ENCODE data around the gene SPEN. TPM values are rescaled to one million over a fixed set of nuclear protein-coding genes. Genes with fewer than 3 reads are reported as not detected.
A peak's percentile ranks its signal among the peaks of the same experiment; 100 is the strongest.

Gene SPEN
- total RNA-seq, 4 donors from 2014 or later, result 55.0 to 79.7 (median 63.8) TPM

GRCh38 chr1:15958111-15958510 lies 110.6 kb downstream of the SPEN start:
- peaks cover 8% of the 10 kb centered on the region for H3K36me3 ChIP-seq
- H3K4me3 ChIP-seq, result no peak overlapping the region
- H3K27me3 ChIP-seq, result no peaks in the 10 kb centered on the region
- no peaks in the 10 kb centered on the region for H3K9me3 ChIP-seq
- DNase-seq (ENCODE audit: low spot score in 2 of 2), result no peak
- WGBS, result 65% methylated on average over 5 of the region's 5 CpGs
- TF ChIP-seq EP300 (IDR thresholded peaks at IDR 0.05) (no peak), POLR2AphosphoS5 (IDR thresholded peaks at IDR 0.05) (no peak), POLR2A (IDR thresholded peaks at IDR 0.05) (no peak)
- TF ChIP-seq, protein P1, sequence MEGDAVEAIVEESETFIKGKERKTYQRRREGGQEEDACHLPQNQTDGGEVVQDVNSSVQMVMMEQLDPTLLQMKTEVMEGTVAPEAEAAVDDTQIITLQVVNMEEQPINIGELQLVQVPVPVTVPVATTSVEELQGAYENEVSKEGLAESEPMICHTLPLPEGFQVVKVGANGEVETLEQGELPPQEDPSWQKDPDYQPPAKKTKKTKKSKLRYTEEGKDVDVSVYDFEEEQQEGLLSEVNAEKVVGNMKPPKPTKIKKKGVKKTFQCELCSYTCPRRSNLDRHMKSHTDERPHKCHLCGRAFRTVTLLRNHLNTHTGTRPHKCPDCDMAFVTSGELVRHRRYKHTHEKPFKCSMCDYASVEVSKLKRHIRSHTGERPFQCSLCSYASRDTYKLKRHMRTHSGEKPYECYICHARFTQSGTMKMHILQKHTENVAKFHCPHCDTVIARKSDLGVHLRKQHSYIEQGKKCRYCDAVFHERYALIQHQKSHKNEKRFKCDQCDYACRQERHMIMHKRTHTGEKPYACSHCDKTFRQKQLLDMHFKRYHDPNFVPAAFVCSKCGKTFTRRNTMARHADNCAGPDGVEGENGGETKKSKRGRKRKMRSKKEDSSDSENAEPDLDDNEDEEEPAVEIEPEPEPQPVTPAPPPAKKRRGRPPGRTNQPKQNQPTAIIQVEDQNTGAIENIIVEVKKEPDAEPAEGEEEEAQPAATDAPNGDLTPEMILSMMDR (IDR thresholded peaks at IDR 0.05), result no peak
- H3K4me1 ChIP-seq, result peaks cover 32% of the 10 kb centered on the region
- no peak overlapping the region for H3K27ac ChIP-seq

- Histone ChIP-seq H3K9me3 (no peaks in the 10 kb centered on the region), H3K27ac (no peak overlapping the region), H3K4me3 (no peak overlapping the region), H3K36me3 (peaks cover 8% of the 10 kb centered on the region), H3K27me3 (no peaks in the 10 kb centered on the region), H3K4me1 (peaks cover 32% of the 10 kb centered on the region)
- no peak for DNase-seq (ENCODE audit: low spot score in 2 of 2)
- no peak for TF ChIP-seq POLR2A (IDR thresholded peaks at IDR 0.05)
Observed at GRCh38 chr1:15958793-15959192, 111.3 kb downstream of the SPEN start.

GRCh38 chr1:15959424-15959823 lies 111.9 kb downstream of the SPEN start:
- DNase-seq (ENCODE audit: low spot score in 2 of 2), result no peak
- Histone ChIP-seq H3K4me3 (no peak overlapping the region), H3K36me3 (peaks cover 8% of the 10 kb centered on the region), H3K27ac (no peak overlapping the region), H3K4me1 (peaks cover 32% of the 10 kb centered on the region), H3K9me3 (no peaks in the 10 kb centered on the region), H3K27me3 (no peaks in the 10 kb centered on the region)
- TF ChIP-seq EP300 (IDR thresholded peaks at IDR 0.05), result no peak
- TF ChIP-seq, protein P1 (IDR thresholded peaks at IDR 0.05), result no peak
- no peak for TF ChIP-seq POLR2A (IDR thresholded peaks at IDR 0.05)
- TF ChIP-seq POLR2AphosphoS5 (IDR thresholded peaks at IDR 0.05), result no peak

DNA sequence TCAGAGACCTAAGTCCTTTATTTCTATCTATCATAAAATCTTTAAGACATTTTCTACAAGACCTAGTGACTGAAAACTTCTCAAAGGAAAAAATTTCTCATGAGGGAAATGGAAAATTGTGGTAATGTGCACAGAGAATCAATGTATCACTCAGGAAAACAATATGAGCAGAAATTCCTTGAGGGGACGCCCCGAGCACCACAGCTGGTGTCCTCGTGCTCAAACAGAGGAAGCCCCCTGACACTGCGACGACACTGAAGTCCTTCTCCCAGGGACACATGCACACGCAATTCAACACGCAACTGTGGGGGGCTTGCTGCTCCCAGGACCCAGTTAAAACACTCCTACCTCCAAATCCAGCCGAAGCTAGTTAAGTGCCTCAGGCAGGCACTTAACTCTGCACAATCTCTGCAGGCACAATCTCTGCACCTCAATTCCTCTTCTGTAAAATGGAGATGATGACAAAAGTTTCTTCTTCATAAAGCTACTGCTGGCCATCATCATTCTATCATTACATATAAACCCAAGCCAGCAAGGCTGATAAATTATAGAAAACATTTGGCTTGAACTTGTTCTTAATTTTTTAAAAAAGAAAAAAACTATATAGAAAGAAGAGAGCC lies 112.4 kb downstream of the SPEN start:
- H3K4me1 ChIP-seq, result peaks cover 31% of the 10 kb centered on the region
- peaks cover 8% of the 10 kb centered on the region for H3K36me3 ChIP-seq
- no peak for TF ChIP-seq EP300 (IDR thresholded peaks at IDR 0.05)
- no peak for TF ChIP-seq POLR2A (IDR thresholded peaks at IDR 0.05)
- TF ChIP-seq, protein P1 (IDR thresholded peaks at IDR 0.05), result no peak
- TF ChIP-seq POLR2AphosphoS5 (IDR thresholded peaks at IDR 0.05), result no peak
- no peaks in the 10 kb centered on the region for H3K9me3 ChIP-seq
- H3K27me3 ChIP-seq, result no peaks in the 10 kb centered on the region
- WGBS, result 72% methylated on average over 8 of the region's 8 CpGs
- no peak overlapping the region for H3K27ac ChIP-seq
- no peak overlapping the region for H3K4me3 ChIP-seq
- DNase-seq (ENCODE audit: low spot score in 2 of 2), result no peak

DNA sequence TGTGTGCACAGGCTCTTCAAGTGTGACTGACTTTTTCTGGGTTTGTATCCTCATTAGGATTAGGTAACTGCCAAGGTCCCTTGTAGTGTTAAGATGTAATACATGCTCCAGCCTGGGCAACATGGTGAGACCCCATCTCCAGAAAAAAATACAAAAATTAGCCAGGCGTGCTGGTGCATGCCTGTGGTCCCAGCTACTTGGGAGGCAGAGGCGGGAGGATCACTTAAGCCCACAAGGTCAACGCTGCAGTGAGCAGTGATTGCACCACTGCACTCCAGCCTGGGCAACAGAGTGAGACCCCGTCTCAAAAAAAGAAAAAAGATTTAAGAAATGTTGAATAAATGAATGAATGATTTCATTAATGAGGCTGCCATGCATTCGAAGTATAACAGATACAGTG lies 113.3 kb downstream of the SPEN start:
- TF ChIP-seq POLR2AphosphoS5 (IDR thresholded peaks at IDR 0.05) (no peak), EP300 (IDR thresholded peaks at IDR 0.05) (no peak), POLR2A (IDR thresholded peaks at IDR 0.05) (no peak)
- TF ChIP-seq, protein P1 (IDR thresholded peaks at IDR 0.05), result no peak
- peaks cover 8% of the 10 kb centered on the region for H3K36me3 ChIP-seq
- H3K4me1 ChIP-seq, result peaks cover 36% of the 10 kb centered on the region
- H3K4me3 ChIP-seq, result no peak overlapping the region
- DNase-seq (ENCODE audit: low spot score in 2 of 2), result no peak
- no peak overlapping the region for H3K27ac ChIP-seq
- 94% methylated on average over 5 of the region's 5 CpGs for WGBS
- no peaks in the 10 kb centered on the region for H3K27me3 ChIP-seq
- no peaks in the 10 kb centered on the region for H3K9me3 ChIP-seq

DNA sequence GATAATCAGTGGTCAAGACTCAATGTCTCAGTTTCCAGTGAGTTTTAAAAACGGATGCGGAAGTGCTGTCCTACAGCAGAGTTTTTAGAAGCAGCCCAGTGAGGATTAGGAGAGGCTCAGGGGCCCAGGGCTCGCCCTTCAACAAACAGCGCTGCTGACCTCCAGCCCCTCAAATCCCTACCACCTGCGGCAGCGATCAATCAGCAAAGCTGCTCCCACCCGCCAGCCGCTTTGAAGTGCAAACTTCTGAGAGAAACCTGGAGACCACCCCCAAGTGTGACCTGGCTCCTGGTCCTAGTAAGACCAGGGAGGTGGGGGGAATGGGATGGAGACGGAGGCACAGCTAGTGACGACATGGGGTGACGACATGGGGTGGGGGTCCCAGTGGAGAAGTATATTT lies 114.0 kb downstream of the SPEN start:
- 93% methylated on average over 11 of the region's 11 CpGs for WGBS

More for the DNA sequence above, 114.0 kb downstream of the SPEN start:
- no peak for TF ChIP-seq EP300 (IDR thresholded peaks at IDR 0.05)
- TF ChIP-seq POLR2A (IDR thresholded peaks at IDR 0.05), result no peak
- TF ChIP-seq POLR2AphosphoS5 (IDR thresholded peaks at IDR 0.05), result no peak
- TF ChIP-seq, protein P1 (IDR thresholded peaks at IDR 0.05), result no peak
- Histone ChIP-seq H3K36me3 (peaks cover 8% of the 10 kb centered on the region), H3K4me3 (no peak overlapping the region), H3K27ac (no peak overlapping the region), H3K4me1 (peaks cover 42% of the 10 kb centered on the region), H3K9me3 (no peaks in the 10 kb centered on the region), H3K27me3 (no peaks in the 10 kb centered on the region)
- DNase-seq (ENCODE audit: low spot score in 2 of 2), result peak in 1 of 2 donors; percentile 31
